Measurements from ENCODE around the gene HELZ. TPM values are rescaled to one million over a fixed set of nuclear protein-coding genes. Genes with fewer than 3 reads are reported as not detected.
A peak's percentile ranks its signal among the peaks of the same experiment; 100 is the strongest.

Gene HELZ
- total RNA-seq, 1 experiment from 2014 or later, result 49.8 TPM

DNA sequence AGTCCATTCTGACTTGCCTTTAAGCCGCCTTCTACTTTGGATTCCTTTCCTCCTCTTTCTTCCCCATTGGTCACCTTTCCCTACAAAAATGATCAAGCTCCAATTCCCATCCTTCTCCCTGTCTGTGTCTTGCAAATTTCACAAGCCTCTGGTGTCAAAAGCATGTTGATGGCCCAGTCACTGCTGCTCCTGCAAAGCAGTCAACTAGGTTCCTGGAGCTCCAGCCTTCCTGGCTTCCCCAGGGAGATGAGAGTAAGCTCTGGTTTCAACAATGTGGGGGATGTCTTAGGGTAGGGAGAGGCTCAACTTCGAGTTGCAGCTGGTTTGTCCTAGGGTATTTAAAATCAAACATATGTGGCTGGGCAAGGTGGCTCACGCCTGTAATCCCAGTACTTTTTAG is 36.1 kb upstream of the HELZ start:
- Mint-ChIP-seq H3K9me3 (no peaks in the 10 kb centered on the region), H3K27ac (peak overlapping the region in 1 of 3 experiments; percentile 83; a peak in 2 of 7 replicates), H3K27me3 (ENCODE audit: low read depth) (no peaks in the 10 kb centered on the region), H3K4me1 (peaks cover 17 to 26% of the 10 kb centered on the region in 2 experiments), H3K36me3 (ENCODE audit: insufficient read depth in 1 of 3, low read depth in 3 of 3) (no peaks in the 10 kb centered on the region), H3K4me3 (no peak overlapping the region)
- Histone ChIP-seq H3K56ac (ENCODE audit: insufficient read length, low read depth, low read length) (no peak overlapping the region), H3K27me3 (ENCODE audit: insufficient read depth, low read length) (no peaks in the 10 kb centered on the region), H2BK20ac (ENCODE audit: low read depth, low read length, poor library complexity, severe bottlenecking) (no peak overlapping the region), H2BK12ac (ENCODE audit: insufficient read length, low read depth, low read length) (no peak overlapping the region), H3K23ac (ENCODE audit: insufficient read length, low read depth, low read length) (no peak overlapping the region), H3K27ac (ENCODE audit: insufficient read length, low read depth, low read length) (no peak overlapping the region), H3K4me1 (ENCODE audit: insufficient read depth, low read length) (peaks cover 3% of the 10 kb centered on the region; the same call in 1 of the 2 replicates), H3T11ph (ENCODE audit: low read length) (no peak overlapping the region), H4K20me1 (ENCODE audit: control insufficient read depth, insufficient read depth, insufficient read length) (no peaks in the 10 kb centered on the region), H4K8ac (replicated peaks; ENCODE audit: insufficient read length, low read depth, low read length) (no peak overlapping the region), H3K9me3 (ENCODE audit: control insufficient read depth, low read depth, low read length) (no peaks in the 10 kb centered on the region), H3K79me1 (ENCODE audit: insufficient read depth, low read depth, low read length, poor library complexity, severe bottlenecking) (no peaks in the 10 kb centered on the region), H4K5ac (ENCODE audit: insufficient read length, low read depth, low read length) (no peak overlapping the region), H3K14ac (ENCODE audit: insufficient read depth, low read length) (no peak overlapping the region), H4K91ac (ENCODE audit: insufficient read length, low read depth, low read length) (no peak overlapping the region), H2BK15ac (ENCODE audit: low read depth, low read length) (no peak overlapping the region), H3K9ac (ENCODE audit: extremely low read depth, insufficient read length, low read length) (no peak overlapping the region), H3K79me2 (ENCODE audit: insufficient read depth, low read length) (no peaks in the 10 kb centered on the region), H2BK120ac (ENCODE audit: low read depth, low read length, poor library complexity, severe bottlenecking) (no peak overlapping the region), H3K4ac (ENCODE audit: low read depth, low read length) (no peak overlapping the region), H3K4me2 (ENCODE audit: insufficient read depth, insufficient read length, low read length) (no peak overlapping the region), H2AK5ac (ENCODE audit: insufficient read length, low read length) (no peak overlapping the region), H2BK5ac (ENCODE audit: insufficient read length, low read length) (no peak overlapping the region), H3K18ac (ENCODE audit: insufficient read length, low read depth, low read length) (no peak overlapping the region), H2AFZ (ENCODE audit: low read length) (no peak overlapping the region), H3K23me2 (ENCODE audit: insufficient read length, low read depth, low read length, poor library complexity, severe bottlenecking) (no peaks in the 10 kb centered on the region)
- TF ChIP-seq CTCF (conservative IDR thresholded peaks at IDR 0.05), result no peak
- WGBS (ENCODE audit: extremely low coverage, insufficient read length, low lambda C conversion rate), result no CpG with 5 or more reads among the region's 3 CpGs
- peak; percentile 64 for DNase-seq

All from H9 (cell line).